Embryonic facial prominence (tissue), 1 donor: ENCODE measurements around the gene ZIC1.

ENCODE experiments used
- DNase-seq: peaks from one replicate; pipeline ENCODE4 v3.0.0-alpha.2; 2016; ENCODE audit errors: extremely low spot score

ZIC1 gene

DNA sequence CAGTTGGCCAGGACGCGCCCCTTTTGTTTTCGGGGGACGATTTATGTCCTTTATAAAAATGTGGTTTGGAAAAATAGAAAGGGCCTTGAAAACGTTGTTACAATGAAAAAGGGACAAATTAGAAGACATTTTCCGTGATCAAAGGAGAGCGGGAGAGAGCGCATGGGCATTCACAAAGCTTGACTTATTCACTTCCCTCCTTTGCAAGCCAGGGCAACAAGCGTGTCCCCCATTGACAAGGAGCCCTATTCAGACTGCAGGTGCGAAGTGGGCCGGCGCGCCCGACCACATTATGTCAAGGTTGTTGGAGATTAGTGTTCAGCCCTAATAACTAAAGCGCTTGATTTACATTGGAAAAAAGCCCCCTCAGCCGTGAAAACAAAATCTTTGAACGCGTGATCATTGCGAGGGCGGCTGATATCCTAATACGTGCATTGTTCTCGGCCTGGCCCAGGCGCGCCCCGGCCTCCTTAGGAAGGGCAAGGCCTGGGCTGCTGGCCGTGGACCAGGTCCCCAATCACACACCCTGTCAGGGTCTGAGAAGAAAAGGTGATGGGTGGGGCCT, 28.7 kb upstream of the ZIC1 start:
- no peak for DNase-seq

DNA sequence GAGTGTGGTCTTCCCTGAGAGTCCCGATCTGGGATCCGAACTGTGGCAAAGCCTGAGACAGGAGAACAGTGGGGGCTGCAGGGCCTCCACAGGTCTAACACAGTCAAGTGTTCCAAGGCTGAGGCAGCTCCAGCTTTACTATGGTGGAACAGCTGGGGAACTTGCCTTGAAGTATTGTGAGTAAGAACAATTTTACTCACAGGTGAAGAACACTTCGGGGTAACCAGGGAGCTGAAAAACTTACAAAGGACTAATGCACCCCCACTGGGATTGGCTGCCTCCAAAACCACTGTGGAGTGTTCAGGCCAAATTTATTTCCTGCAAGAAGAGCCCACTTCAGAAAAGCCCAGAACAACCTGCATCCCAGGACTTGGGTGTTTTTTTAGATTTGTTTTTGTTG, 28.2 kb upstream of the ZIC1 start:
- DNase-seq, result no peak

DNA sequence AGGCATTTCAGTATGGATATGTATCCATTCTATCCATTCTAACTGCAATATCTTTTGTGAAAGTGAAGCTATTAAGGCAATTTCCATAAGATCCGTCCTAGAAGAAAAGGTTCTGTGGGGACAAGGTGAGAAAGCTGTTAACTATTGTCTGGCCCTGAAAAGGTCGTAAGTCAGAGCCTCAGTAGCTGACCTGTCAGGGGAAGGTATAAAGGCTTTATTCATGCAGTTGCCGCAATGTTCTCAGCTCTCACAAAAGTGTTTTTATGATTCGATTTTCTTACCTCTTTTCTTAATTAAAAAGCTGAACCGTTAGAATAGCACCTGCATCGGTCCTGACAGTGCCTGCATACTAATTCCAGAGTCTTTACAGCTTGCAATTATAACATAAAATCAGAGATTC, 27.6 kb upstream of the ZIC1 start:
- no peak for DNase-seq

DNA sequence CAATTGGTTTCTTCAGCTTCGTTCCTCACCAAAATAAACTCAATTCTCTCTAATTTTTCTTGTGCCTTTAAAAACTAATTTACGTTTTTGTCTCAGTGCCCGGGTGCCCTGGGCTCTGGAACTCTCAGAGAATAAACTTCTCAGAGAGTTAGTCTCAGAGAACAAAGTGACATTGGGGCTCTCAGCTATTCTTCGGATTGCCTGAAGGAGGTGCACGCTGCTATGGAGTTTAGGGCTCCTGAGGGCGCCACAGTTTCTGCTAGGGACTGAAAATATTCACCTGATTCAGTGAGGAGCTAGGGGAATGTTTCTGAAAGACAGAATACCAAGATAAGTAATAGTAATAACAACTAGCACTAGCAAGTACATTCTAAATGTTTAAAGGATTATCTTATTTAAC, 25.5 kb upstream of the ZIC1 start:
- no peak for DNase-seq

DNA sequence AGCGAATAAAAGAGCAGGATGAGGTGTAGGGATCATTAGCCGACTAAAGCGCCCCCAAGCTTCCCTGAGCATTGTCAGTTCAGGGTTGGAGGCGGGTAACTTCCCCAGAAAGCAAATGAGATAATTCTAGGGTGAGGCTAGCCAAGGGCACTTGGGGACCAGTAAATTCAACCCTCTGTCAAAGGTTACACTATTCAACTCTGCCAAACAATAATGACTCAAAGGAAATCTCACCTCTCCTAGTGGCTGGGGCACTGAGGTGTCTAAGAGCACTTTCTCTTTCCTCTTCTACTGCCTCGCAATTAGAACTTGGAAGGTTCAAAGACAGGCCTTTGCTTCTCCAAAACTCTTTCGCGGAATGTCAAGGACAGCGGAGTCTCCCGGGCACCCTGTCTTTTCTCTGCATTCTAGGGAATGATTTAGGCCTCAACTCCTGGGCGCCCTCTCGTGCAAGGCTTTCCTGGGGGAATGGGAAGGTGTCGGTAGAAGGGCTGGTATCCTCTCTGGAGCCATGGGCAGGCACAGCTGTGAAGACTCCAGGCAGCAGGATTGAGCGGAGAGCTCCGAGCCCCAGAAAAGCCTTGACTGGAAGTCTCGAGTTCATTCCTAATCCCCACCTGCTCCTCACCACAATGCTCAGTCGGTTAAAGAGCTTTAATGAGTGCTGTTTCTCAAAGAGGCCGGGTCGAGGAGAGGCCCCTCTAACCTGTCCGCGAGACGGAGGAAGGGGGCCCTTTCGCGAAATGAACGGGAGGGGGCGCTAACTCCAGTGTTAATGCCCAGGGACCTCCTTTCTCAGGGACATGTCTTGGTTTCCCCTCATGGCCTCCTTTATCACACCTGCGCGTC, 24.7 kb upstream of the ZIC1 start:
- DNase-seq, result no peak

DNA sequence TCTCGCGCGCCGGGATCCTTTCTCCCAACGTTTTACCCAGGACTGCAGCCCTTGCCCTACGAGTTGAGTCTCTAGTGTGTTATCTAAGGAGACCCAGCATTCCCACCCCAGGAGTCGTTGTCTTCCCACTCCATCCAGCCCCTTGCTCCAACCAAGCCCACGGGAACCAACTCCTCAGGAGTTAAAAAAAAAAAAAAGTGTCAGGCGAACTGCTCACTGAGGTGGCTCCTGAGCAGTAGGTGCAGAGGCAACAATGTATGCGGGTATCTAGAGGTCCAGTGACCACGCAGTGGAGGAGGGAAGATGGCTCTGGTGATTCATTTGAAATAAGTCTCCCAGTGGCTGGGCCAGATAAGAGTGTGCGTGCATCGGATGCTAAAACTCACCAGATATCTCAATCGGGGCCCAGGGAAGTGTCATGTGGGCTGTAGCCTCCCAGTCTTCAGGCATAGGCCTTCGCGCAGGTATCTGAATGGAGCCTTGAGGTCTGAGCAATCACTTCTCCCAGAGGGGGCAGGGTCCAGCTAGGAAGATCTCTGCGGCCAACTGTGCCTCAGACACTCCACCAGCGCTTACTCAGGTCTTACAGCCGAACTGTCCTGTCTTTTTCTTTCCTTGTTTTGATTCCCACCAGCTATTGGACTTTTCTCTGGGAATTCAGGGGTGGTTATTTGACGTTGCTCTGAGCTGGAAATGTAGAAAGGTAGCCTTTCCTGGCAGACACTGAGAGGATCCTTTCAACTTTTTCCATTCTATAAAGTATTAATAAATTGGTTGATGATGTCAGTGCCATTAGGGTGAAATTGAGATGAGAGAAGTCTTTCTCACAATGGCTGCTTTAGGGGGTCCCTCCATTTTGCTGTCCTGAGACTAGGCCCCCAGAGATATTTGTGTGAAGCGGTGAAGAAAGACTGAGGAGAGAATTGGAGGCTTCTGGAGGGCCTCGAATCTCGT, 23.8 kb upstream of the ZIC1 start:
- no peak for DNase-seq

DNA sequence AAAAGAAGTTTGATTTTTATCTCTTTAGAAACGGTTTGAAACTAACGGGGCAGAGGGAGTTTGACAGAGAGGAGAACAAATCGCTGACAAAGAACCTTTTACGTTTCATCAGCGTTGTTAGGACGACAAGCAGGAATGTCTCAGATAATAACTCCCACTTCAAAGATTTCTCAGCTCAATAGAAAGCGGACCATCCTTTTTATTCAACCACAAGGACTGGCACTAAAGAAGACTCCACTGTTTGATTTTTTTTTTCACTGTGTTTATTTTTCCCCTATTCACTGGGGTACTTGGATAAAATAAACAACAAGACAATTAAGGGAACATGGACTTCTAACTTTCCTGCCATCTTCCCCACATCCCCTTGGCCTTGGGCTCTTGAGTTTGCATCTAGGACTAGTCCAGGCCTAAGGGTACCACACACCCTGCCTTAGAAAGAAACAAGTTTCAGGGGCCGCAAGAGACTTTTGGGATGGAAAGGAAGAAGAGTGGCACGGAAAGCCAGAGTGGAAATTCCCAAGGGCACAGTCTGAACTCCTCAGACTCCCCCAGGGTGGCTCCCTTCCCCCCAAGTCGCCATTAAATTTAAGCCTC, 21.8 kb upstream of the ZIC1 start:
- DNase-seq, result no peak

DNA sequence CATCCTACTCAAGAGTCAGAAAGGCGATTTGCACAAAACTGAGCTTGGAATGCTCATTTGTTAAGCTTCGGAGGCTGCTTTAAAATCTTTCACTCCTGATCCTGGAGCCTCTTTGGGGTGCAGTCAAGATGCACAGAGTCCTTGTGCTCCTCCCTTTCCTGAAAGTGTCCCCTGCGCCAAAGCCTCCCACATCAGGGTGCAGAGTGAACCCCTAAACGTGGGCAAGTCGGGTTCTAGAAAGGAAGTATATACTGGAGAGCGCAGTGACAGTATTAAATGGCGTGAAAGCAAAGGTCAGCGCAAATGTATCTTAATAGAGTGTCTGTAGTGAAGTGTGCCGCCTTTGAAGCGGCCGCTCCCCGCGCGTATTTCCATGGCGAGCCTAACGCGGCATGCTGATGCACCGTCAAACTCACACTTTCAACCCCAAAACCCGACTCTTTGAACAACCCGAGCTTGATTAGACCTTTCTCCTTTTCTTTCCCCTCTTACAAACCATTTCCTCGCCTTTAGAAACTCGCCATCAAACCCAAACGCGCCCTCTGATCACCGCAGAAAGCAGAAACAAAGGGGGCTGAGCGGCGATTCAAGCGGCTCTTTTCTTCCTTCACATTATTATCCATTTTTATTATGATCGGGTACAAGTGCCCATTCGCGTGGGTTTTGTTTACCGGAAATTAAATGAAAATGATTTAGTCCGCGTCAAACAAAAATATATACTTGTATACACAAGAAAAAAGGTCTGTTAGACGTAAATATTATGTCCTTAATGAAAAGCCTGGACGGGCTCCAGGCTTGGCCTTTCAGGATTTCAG, 21.1 kb upstream of the ZIC1 start:
- no peak for DNase-seq

DNA sequence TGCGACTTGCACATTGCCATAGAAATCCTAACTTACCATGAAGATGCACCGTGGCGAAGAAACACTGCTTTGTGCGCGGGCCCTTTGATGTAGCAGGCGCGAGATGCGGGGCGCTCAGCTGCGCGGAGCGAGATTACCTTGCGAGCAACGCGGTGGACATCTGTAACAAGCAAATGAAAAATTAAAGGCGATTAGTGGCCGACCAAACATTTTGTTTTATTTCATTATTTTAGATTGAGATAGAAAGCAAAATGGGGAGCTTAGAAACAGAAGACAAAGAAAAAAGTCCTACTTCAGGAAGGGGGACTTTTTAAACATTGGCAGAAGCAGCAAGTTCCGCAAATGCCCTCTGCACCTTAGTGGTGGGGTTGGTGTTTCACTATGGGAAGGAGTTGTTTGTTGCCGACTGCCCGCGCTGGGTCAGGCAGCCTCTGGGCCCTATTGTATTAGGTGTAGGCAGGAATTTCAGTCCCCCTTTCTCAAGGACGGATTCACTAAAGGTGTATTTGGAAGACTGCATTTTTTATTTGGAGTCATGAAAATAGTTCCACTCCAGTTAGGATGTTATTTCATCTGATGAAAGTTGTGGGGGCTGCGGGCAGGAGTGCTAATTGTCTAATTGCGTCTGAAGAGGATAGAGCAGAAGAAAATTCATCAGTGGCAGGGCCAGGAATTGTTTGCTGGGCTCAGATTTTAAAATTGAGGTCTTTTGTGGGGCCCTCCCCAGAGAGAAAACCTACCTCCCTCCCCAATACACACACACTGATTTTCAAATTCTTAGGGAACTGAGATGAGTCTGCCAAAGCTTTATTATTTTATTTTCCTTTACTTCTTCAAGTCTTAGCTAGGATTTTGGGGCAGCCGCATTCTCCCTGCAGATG, 20.2 kb upstream of the ZIC1 start:
- no peak for DNase-seq

DNA sequence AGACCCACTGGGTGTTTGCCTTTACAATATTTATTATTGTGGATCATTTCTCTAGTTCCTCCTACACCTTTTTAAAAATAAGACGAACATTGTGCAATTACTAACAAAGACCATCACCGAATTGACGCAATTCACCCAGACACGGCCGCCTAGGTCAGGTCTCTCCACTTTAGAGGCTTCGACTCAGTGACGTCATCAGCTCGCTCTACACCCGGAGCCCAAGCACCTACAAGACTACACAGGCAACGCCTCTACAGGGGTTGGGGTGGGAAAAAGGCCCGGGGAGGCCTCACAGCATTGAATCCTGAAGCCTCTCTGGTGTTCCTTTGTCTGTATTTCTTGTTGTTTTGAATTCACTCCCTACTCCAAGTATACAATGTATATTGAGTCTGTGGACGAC, 19.4 kb upstream of the ZIC1 start:
- DNase-seq, result no peak

DNA sequence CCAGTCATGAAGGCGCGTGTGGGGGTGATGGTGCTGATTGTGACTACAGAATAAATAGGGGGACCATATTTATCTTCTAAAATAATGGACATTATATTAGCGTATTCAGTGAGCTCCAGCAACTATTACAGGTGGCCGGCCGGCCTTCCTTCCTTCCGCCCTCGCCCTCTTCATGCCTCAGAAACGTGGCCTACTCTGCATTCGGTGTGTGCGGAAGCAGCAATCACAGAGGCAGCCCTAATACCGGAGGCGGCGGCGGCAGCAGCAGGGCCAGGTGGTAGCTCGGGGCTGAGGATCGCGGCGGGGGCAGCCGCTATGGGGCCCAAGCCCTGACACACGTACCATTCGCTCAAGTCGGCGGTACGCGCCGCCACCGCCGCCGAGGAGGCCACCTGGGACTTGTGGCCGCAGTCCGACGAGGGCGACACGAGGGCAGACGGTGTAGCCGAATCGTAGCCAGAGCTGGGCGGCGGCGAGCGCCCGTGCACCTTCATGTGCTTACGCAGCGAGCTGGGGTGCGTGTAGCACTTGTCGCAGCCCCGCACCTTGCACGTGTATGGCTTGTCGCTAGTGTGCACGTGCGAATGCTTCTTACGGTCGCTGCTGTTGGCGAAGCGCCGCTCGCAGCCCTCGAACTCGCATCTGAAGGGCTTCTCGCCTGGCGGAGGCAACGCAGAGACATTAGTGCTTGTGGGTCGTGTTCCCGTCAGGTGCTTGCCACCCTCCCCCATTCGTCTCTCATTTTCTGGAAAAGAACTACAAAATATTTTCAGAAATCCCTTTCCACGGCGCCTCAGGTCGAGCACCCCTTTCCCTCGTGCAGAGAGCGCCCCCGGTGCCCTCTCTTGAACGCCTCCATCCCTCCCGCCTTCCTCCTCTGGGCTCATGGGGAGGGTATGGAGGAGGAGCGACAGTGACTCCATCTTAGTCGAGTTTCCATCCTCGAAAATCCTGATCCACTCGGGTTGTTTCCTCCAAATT, 18.3 kb upstream of the ZIC1 start:
- no peak for DNase-seq

DNA sequence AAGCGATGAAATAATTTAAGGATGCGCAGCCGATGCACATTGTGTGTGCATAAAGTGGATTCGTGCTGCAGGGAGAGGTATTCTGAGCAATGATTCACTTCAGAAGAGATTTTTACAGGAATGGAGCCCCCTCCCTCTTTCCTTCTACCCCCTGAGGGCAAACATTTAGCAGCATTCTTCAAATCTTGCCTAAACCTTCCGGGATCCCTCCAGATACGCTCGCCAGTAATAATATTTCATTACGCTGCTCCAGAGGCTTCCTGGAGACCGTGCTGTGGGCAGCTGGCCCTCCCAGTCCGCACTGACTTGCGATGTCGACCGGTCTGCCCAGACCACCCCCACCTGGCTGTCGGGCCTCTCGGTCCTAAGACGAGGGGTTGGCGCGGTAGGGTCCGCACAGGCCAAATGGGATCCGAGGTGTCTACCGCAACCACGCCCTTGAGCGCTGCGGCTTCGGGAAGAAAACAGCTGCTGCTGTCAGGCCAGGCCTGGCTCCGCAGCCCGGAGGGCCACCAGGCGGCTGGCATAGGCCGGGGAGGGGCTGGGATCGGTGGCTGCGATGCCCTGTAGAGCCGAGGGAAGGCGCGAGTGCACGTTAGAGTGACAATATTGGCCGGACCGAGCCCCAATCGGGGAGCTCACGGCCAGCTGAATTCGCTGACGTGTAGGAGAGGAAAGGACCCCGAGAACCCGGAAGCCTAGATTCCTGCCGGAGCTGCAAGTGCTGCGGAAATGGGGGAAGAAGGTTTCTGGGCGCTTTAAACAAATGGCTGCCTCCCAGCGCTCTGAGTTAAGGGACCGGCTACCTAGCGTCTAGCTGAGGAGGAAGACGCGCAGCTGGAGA, 17.2 kb upstream of the ZIC1 start:
- no peak for DNase-seq

DNA sequence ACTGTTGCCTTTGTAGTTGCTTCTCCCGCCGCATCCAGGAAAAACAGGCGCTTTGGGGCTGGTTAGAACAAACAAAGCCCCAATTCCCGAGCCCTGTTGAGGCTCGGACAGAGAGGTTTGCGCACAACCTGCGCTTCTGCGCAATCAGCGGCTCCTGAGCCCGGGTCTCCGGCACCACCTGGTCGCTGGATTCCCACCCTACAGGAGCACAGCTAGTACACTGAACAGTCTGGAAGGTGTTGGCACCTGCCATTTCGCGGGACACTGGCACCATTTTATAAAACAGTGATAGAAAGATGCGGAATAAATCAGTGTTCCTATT, 16.6 kb upstream of the ZIC1 start:
- no peak for DNase-seq

DNA sequence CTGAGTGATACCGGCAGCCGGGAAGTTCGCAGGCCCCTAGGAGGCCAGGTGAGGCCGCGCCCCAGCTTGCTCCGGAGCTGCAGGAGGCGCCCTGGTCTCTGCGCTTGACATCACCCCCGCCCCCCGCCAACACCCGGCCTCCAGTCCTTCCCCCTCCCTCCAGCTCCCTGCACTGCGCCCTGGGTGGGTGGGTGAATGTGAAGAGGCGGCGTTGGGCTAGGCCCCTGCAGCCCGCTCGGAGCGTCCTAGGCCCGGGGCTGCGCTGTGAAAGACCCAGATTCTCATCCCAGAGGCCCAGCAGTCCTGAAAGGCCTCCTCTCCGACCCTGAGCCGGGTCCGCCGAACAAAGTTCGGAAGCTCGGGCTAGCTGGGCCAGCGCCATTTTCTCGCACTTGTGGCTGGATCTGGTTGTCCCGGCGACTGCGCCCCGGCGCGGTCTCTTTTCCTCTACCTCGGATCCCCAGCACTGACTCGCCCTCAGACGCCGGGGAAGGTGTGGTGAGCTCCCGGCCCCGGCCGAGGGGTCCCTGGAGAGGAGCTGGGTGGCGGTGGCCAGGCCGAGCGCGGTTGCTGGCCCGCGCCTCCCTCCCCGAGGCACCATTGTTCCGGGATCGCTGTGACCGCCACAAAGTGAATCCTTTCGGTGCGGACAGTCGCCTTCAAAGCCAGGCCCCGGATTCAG, 15.8 kb upstream of the ZIC1 start:
- DNase-seq, result no peak

DNA sequence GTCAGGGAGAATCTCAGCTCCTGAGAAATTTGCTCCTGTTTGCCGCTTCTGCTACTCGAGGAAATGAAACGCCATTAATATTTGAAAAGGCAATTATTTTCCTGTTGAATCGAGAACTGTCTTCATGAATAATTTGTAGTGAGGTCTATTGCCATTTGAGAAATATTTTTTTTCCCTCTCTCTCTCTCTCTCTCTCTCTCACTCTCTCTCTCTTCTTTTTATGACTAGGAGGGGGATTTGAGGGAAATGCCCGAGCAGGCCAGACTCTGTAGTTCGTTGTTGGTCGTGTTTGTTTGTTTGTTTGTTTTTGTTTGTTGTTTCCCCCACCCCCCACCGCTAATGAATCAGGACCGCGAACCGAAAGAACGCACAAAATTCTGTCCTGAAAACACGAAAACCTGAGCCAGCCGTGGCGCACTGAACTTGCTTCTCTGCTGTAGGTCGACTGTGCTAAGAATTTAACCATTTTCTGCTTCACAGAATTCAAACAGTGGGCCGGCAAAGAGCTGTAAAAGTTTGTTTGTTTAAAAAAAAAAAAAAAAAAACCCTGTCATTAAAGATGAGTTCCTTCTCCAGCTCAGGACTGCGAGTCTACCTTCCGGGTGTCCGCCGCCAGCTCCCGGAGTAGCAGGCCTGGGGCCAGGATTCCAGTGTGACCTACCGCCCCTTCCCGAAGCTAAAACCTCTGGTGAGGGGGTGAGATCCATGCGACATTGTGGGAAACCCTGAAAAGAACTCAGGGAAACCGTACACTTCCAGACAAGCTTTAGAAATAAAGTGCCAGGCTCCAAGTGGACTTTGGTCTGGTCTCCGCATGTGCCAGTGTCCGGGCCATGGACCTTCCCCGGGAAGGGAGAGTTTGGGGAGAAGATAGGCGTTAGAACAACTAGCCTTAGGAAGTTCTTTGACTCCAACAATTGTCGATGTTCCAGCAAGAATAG, 15.0 kb upstream of the ZIC1 start:
- DNase-seq, result no peak

DNA sequence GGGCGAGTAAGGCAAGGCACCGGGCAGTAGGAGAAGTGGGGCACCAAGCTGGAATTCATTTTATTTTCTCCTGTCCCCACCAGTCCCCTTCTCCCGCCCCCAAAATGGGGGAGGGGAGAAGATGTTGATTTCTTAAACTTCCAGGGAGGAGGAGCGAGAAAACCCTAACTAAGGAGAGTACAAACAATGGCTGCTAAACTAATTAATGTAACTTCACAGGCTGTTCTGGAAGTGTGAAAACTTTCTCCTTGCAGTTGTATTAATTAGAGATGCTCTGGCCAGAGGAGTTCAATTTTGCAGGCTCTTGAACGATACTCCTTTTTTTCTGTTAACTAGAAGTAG, 14.3 kb upstream of the ZIC1 start:
- no peak for DNase-seq
